Right atrium auricular region (tissue), 2 donors: ENCODE measurements around the gene CLASP1. TPM values are rescaled to one million over a fixed set of nuclear protein-coding genes. Genes with fewer than 3 reads are reported as not detected.

Experiments
- DNase-seq: peaks from one replicate; pipeline ENCODE4 v3.0.0-alpha.2; 2019; ENCODE audit warnings: low spot score
- H3K27ac ChIP-seq, 2 donors: fragments of 200-600 bp; sonication (generic); 1 replicate in 1 of 2; 2 replicates in 1 of 2; pipeline ENCODE4 v1.5.1; 2016 to 2019
- H3K27me3 ChIP-seq, 2 donors: fragments of 200-600 bp; sonication (generic); one replicate each; pipeline versions ENCODE4 v1.5.1 to v1.6.0; 2017 to 2019
- H3K36me3 ChIP-seq: fragments of 200-600 bp; sonication (generic); one replicate; pipeline ENCODE4 v1.5.1; 2016
- H3K4me1 ChIP-seq, 2 donors: fragments of 200-600 bp; sonication (generic); one replicate each; pipeline versions ENCODE4 v1.5.1 to v1.6.0; 2017 to 2019
- H3K4me3 ChIP-seq, 2 donors: fragments of 200-600 bp; sonication (generic); 1 replicate in 1 of 2; 2 replicates in 1 of 2; pipeline ENCODE4 v1.5.1; 2017 to 2019; ENCODE audit warnings: mild to moderate bottlenecking in 1 of 2, moderate library complexity in 1 of 2
- H3K9me3 ChIP-seq, 2 donors: fragments of 200-600 bp; sonication (generic); one replicate each; pipeline ENCODE4 v1.5.1; 2019
- CTCF ChIP-seq, 2 donors: fragments of 200-600 bp; sonication (generic); IDR thresholded peaks; one replicate each; pipeline ENCODE4 v1.5.1; 2019; ENCODE audit warnings: antibody characterized with exemption in 2 of 2
- total RNA-seq, 2 donors: library from RNA; depleted of rRNA; stranded (reverse); fragments of >200 nt; gene quantifications; one replicate each; pipeline ENCODE4 v1.1.0, GENCODE V29; 2016

The CLASP1 gene
- total RNA-seq, 2 donors from 2014 or later, result 42.4 to 47.8 TPM

GRCh38 chr2:121598087-121598486 lies 51.2 kb downstream of the CLASP1 start:
- Histone ChIP-seq H3K27me3 (no peaks in the 10 kb centered on the region), H3K36me3 (no peaks in the 10 kb centered on the region), H3K4me1 (peaks cover 0 to 27% of the 10 kb centered on the region in 2 donors), H3K4me3 (no peak overlapping the region), H3K27ac (no peak overlapping the region), H3K9me3 (no peaks in the 10 kb centered on the region)
- DNase-seq, result no peak
- no peak for TF ChIP-seq CTCF (IDR thresholded peaks at IDR 0.05)

GRCh38 chr2:121596221-121597080 lies 52.8 kb downstream of the CLASP1 start:
- peak; percentile 25 to 71 for TF ChIP-seq CTCF (IDR thresholded peaks at IDR 0.05)
- no peak for DNase-seq
- Histone ChIP-seq H3K9me3 (no peaks in the 10 kb centered on the region), H3K27ac (peak overlapping the region; percentile 33 to 66), H3K4me1 (peaks cover 0 to 28% of the 10 kb centered on the region in 2 donors), H3K36me3 (no peaks in the 10 kb centered on the region), H3K27me3 (no peaks in the 10 kb centered on the region), H3K4me3 (no peak overlapping the region)

GRCh38 chr2:121595012-121595891 lies 54.0 kb downstream of the CLASP1 start:
- Histone ChIP-seq H3K27me3 (no peaks in the 10 kb centered on the region), H3K27ac (peak overlapping the region; percentile 33 to 66), H3K9me3 (no peaks in the 10 kb centered on the region), H3K4me3 (no peak overlapping the region), H3K36me3 (no peaks in the 10 kb centered on the region), H3K4me1 (peaks cover 0 to 32% of the 10 kb centered on the region in 2 donors)
- TF ChIP-seq CTCF (IDR thresholded peaks at IDR 0.05), result no peak
- no peak for DNase-seq

GRCh38 chr2:121591199-121591598 lies 58.1 kb downstream of the CLASP1 start:
- no peak for DNase-seq
- no peaks in the 10 kb centered on the region for H3K9me3 ChIP-seq
- H3K4me3 ChIP-seq, result no peak overlapping the region
- H3K4me1 ChIP-seq, result peaks cover 0 to 15% of the 10 kb centered on the region in 2 donors
- no peak overlapping the region for H3K27ac ChIP-seq
- no peaks in the 10 kb centered on the region for H3K36me3 ChIP-seq
- TF ChIP-seq CTCF (IDR thresholded peaks at IDR 0.05), result no peak
- H3K27me3 ChIP-seq, result no peaks in the 10 kb centered on the region

- H3K36me3 ChIP-seq, result no peaks in the 10 kb centered on the region
- no peaks in the 10 kb centered on the region for H3K9me3 ChIP-seq
- peaks cover 0 to 18% of the 10 kb centered on the region in 2 donors for H3K4me1 ChIP-seq
- DNase-seq, result no peak
- TF ChIP-seq CTCF (IDR thresholded peaks at IDR 0.05), result no peak
- no peak overlapping the region for H3K4me3 ChIP-seq
- H3K27ac ChIP-seq, result no peak overlapping the region
- no peaks in the 10 kb centered on the region for H3K27me3 ChIP-seq
These were observed 60.9 kb downstream of the CLASP1 start for GRCh38 chr2:121588357-121588756.
